ENCODE measurements around the gene RNF111.
A peak's percentile ranks its signal among the peaks of the same experiment; 100 is the strongest.

Gene RNF111

DNA sequence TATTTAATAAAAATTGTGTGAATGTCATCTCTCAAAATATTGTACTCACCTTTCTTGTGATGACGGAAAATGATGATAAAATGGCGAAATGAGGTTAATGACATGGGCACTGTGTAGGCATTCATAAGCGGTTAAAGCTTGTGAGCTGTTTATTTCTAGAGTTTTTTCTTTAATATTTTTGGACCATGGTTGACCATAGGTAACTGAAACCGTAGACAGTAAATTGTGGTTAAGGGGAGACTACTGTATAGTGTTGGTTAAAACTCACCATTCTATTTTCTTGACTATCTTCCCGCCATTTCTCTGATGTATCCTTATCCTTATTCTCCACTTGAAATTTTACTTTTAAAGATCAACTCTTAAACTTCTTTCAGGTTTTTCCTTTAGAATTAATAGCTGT is 14.5 kb downstream of the RNF111 start:
- DNase-seq = no peak

DNA sequence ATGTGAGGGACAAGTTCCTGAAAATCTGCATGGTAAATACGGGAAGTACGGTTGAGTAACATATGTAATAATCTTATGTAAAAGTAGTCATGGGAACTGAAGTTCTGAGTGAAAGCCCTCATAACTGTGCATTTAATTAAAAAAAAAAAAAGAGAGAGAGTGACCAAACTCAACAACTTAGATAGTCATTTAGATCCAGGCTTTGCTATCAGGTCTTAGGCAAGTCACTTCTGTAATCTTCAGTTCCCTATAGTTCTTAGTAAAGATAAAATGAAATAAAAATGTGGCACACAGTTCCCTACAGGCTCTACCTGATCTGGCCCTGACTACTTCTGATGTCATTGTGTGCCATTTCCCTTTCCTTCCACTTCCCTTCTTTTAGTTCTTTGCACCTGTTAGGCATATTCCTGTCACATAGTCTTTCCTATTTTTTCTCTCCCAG is 15.0 kb downstream of the RNF111 start:
- no peak for DNase-seq

GRCh38 chr15:59005579-59005978 is 18.1 kb downstream of the RNF111 start:
- no peak for DNase-seq

DNA sequence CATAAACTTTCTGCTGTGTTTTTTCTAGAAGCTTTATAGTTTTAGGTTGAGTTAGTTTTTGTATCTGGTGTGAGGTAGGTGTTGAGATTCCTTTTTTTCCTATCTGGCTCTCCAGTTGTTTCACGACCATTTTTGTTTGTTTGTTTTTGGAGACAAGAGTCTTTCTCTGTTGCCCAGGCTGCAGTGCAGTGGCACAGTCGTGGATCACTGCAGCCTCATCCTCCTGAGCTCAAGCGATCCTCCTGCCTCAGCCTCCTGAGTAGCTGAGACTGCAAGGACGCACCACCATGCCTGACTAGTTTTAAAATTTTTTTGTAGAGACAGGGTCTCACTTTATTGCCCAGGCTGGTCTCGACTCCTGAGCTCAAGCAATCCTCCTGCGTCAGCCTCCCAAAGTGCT is 20.6 kb downstream of the RNF111 start:
- DNase-seq = no peak

- DNase-seq = no peak
Measured at GRCh38 chr15:59011262-59011952, 23.9 kb downstream of the RNF111 start.

DNA sequence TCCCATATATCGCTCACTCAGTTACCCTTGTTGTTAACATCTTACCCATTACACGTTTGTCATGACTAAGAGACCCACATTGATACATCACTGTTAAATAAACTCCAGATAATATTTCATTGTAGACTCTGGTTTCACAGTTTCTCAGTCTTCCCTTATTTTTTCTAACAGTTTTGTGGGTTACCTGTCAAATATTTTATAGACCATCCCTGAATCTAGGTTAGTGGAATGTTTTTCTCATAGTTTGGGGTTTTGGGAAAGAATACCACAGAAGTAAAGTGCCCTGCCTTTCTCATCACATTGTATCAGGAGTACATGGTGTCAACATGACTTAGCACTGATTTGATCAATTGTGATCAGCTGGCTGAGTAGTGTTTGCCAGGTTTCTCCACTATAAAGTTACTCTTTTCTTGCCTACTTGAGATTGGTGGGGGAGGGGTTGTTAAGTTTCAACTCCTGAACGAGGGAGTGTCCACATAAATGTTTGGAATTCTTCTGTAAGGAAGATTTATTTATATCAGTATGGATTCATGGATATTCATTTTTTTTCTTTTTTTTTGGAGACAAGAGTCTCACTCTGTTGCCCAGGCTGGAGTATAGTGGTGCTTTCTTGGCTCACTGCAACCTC is 25.9 kb downstream of the RNF111 start:
- no peak for DNase-seq

DNA sequence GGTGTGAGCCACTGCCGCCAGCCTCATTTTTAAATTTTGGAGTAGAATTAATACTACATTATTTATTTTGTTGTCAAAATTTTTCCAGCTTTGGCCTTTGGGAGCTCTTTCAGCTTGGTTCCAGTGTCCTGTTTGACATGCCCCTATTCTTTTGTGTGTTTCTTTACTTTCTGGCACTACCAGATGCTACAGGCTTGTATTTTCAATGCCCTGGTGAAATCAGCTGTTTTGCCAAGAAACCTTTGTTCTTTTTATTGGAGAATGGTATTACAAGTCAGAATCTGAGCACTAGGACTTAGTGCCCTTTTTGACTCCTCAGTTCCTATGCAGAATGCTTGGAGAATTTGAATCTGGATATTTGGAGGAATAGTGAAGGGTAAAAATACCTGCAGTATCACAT is 26.6 kb downstream of the RNF111 start:
- DNase-seq = no peak

GRCh38 chr15:59017449-59017848 is 30.0 kb downstream of the RNF111 start:
- DNase-seq = no peak

- no peak for DNase-seq
Measured at GRCh38 chr15:59018833-59019232, 31.4 kb downstream of the RNF111 start.

GRCh38 chr15:59020322-59020721 is 32.9 kb downstream of the RNF111 start:
- DNase-seq = no peak

DNA sequence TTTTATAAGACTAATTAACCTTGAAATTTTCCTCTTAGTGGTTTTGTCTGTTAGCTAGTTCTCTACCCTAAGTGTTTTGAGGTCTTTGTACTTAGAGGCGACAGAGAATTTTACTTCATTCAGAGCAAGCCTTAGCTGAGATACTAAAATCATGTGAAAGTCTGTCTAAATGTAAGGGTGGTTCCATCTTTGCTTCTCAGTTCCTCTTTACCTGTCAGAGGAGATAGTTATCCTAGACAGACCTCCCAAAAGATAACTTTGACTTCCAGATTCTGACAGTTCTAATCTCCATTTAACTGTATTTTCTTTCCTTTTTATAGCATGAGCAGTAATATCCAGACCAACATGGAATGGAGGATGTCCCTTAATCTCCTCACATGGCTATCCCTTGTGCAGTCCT is 34.7 kb downstream of the RNF111 start:
- DNase-seq = no peak

DNA sequence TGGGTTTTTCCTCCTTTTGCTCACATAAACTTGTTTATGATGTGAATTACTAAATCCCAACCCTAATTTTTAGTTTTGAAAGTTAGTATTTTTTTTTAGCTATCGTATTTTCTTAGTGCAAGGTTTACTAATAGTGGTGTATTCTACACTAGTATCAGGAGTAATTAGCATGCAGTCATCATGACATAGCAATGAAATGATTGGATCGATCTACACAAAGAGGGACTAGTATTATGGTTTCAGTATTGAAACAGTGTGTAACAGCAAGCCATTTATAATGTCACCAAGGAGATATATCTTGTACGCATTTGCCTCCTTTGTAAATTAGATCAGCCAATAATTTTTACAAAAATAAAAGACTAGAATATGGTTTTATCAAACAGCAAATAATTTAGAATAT is 38.7 kb downstream of the RNF111 start:
- no peak for DNase-seq

DNA sequence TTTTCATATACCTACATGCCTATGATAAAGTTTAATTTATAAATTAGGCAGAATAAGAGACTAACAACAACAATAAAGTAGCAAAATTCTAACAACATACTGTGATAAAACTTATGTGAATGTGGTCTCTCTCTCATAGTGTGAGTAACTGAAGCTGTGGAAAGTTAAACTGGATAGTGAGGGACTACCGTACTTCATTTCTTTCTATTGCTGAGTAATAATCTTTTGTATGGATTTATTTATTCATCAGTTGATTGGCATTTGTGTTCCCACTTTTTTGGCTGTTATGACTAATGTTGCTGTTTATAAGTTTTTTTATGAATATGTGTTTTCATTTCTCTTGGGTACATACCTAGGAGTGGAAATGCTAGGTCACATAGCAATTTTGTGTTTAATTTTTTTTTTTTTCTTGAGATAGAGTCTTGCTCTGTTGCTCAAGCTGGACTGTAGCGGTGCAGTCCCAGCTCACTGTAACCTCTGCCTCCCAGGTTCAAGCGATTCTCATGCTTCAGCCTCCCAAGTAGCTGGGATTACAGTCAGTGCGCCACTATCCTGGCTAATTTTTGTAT is 41.0 kb downstream of the RNF111 start:
- peak in 1 of 5 experiments; percentile 13 for DNase-seq

DNA sequence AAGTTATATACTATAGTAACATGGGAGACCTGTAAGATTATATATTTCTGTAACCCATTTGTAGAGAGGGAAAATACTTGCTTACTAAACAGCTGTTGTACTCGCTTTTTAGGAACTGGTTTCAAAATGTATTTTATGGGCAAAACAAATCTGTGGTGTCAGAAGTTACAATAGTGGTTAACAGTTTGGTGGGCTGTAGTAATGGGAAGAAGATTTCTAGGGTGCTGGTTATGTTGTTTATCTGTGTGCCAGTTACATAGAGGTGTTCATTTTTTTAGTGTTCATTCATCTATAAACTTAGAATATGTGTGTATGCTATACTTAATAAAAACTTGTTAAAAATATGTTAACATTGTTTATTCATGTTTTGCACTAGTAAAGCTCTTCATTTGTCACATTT is 42.1 kb downstream of the RNF111 start:
- no peak for DNase-seq

- no peak for DNase-seq
Measured at GRCh38 chr15:59035201-59035600, 47.7 kb downstream of the RNF111 start.

DNA sequence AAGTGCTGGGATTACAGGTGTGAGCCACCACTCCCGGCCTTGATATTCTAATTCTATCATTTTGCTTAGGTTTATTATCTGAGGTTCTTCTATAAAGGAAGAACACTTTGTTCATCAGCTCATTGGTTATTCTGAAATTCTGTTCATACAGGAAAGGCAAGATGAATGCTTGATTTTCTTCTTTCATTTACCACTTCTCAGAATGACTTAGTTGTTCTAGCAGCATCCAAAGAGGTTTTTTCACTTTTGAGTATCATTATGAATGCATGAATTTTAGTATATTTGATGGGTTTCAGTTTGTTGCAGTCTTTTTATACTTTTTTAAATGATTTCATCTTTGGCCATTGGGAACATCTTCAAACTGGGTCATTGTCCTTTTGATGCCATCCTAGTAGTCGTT is 51.8 kb downstream of the RNF111 start:
- peak in 1 of 5 experiments; percentile 53 for DNase-seq

DNA sequence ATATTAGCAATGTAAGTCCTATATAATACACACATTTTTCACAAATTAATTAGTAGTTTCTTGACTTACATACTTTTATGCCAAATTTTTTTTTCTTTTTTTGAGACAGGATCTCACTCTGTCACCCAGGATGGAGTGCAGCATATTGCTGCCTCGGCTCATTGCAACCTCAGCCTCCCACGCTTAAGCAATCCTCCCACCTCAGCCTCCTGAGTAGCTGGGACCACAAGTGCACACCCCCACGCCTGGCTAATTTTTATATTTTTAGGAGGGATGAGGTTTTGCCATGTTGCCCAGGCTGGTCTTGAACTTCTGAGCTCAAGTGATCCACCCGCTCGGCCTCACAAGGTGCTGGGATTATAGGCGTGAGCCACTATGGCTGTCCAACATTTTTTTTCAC is 54.6 kb downstream of the RNF111 start:
- no peak for DNase-seq

DNA sequence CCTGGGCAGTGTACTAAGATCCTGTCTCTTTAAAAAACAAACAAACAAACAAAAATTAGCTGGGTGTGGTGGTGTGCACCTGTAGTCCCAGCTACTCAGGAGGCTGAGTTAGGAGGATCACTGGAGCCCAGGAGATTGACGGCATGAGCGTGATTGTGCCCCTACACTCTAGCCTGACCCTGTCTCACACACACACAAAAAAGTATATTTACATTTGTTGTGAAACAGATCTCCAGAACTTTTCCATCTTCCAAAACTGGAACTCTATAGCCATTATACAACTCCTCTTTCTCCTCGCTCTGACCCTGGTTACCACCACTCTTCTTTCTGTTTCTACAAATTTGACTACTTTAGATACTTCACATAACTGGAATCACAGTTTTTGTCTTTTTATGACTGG is 61.4 kb downstream of the RNF111 start:
- DNase-seq = no peak

- peak in 1 of 5 experiments; percentile 72 for DNase-seq
Measured at GRCh38 chr15:59051873-59052861, 64.7 kb downstream of the RNF111 start.

GRCh38 chr15:59052915-59053407 is 65.5 kb downstream of the RNF111 start:
- DNase-seq = no peak

DNA sequence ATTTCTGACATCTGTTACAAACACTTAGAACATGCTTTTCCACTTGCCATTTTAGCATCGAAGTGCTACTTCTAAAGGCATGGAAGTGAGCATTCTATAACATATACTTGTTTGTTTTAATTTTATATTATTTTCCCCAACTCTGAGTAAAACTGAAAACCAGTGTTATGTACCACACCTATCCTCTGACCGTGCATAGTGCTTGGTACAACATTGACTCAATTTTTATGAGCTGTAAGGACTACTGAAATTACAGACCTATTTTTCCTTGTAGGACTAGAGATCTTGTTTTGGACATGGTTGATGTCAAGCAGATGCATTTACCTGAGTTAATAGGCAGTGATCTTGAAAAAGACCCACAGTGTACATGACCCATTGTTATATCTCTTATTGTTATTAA is 66.0 kb downstream of the RNF111 start:
- DNase-seq = peak in 1 of 5 experiments; percentile 67

- DNase-seq = no peak
Measured at GRCh38 chr15:59059076-59059597, 71.7 kb downstream of the RNF111 start.

DNA sequence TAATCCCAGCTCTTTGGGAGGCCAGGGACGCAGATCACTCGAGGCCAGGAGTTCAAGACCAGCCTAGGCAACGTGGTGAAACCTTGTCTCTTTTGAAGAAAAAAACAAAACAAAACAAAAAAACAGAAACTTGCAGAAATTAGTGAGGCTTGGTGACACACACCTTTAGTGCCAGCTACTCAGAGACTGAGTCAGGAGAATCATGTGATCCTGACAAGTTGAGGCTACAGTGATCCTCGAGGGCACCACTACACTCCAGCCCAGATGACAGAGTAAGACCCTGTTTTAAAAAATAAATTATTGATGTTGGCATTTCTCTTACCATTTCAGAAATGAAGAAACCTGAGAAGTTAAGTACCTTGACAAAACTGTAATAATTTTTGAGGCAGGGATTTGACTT is 72.9 kb downstream of the RNF111 start:
- no peak for DNase-seq
